H9 (cell line): Measurements from ENCODE around the gene BDP1. TPM values are rescaled to one million over a fixed set of nuclear protein-coding genes. Genes with fewer than 3 reads are reported as not detected.
"Not testable (repeated sequence)": the region's sequence is repeated elsewhere in the genome, so short reads cannot be mapped to it uniquely, and the experiment has no call there.

Experiments
- DNase-seq: peaks from one replicate; pipeline ENCODE4 v3.0.0-alpha.2; 2017
- H2AFZ ChIP-seq: one replicate; pipeline ENCODE4 v1.6.1; 2013; ENCODE audit warnings: mild to moderate bottlenecking, low read length, control low read depth, moderate library complexity
- H2AK5ac ChIP-seq: 2 replicates; pipeline ENCODE4 v1.6.1; 2013; ENCODE audit warnings: low read length, control low read depth, mixed read lengths; ENCODE audit not compliant: insufficient read length
- H2BK120ac ChIP-seq: one replicate; pipeline ENCODE4 v1.6.1; 2013; ENCODE audit warnings: low read depth, mild to moderate bottlenecking, low read length, control low read depth, inconsistent platforms; ENCODE audit not compliant: poor library complexity, severe bottlenecking
- H2BK12ac ChIP-seq: 2 replicates; pipeline ENCODE4 v1.6.1; 2013; ENCODE audit warnings: low read length, control low read depth, mixed read lengths, low read depth; ENCODE audit not compliant: insufficient read length
- H2BK15ac ChIP-seq: 2 replicates; pipeline ENCODE4 v1.6.1; 2013; ENCODE audit warnings: low read depth, low read length, control low read depth
- H2BK20ac ChIP-seq: one replicate; pipeline ENCODE4 v1.6.1; 2013; ENCODE audit warnings: low read depth, mild to moderate bottlenecking, low read length, control low read depth, inconsistent platforms; ENCODE audit not compliant: poor library complexity, severe bottlenecking
- H2BK5ac ChIP-seq: 2 replicates; pipeline ENCODE4 v1.6.1; 2013; ENCODE audit warnings: low read length, control low read depth, mixed read lengths; ENCODE audit not compliant: insufficient read length
- H3K14ac ChIP-seq: 2 replicates; pipeline ENCODE4 v1.6.1; 2013; ENCODE audit warnings: low read length, control low read depth; ENCODE audit not compliant: insufficient read depth
- H3K18ac ChIP-seq: 2 replicates; pipeline ENCODE4 v1.6.1; 2013; ENCODE audit warnings: low read depth, mild to moderate bottlenecking, mixed read lengths, low read length, control low read depth; ENCODE audit not compliant: insufficient read length
- H3K23ac ChIP-seq: 2 replicates; pipeline ENCODE4 v1.6.1; 2013; ENCODE audit warnings: low read length, control low read depth, mixed read lengths, low read depth; ENCODE audit not compliant: insufficient read length
- H3K23me2 ChIP-seq: 2 replicates; pipeline ENCODE4 v1.6.1; 2013; ENCODE audit warnings: low read depth, mild to moderate bottlenecking, mixed read lengths, low read length, control low read depth; ENCODE audit not compliant: insufficient read length, poor library complexity, severe bottlenecking
- H3K27ac ChIP-seq: 2 replicates; pipeline ENCODE4 v1.5.1; 2013; ENCODE audit warnings: low read length, control low read depth, mixed read lengths, low read depth; ENCODE audit not compliant: insufficient read length
- H3K27me3 ChIP-seq: 2 replicates; pipeline ENCODE4 v1.6.1; 2013; ENCODE audit warnings: low read length, control low read depth, inconsistent platforms; ENCODE audit not compliant: insufficient read depth
- H3K4ac ChIP-seq: 2 replicates; pipeline ENCODE4 v1.6.1; 2013; ENCODE audit warnings: low read depth, mild to moderate bottlenecking, control low read depth, inconsistent platforms, low read length, moderate library complexity
- H3K4me1 ChIP-seq: 2 replicates; pipeline ENCODE4 v1.6.1; 2013; ENCODE audit warnings: low read length, control low read depth, inconsistent platforms; ENCODE audit not compliant: insufficient read depth
- H3K4me2 ChIP-seq: 2 replicates; pipeline ENCODE4 v1.6.1; 2013; ENCODE audit warnings: low read length, control low read depth, mixed read lengths; ENCODE audit not compliant: insufficient read length, insufficient read depth
- H3K56ac ChIP-seq: 2 replicates; pipeline ENCODE4 v1.6.1; 2013; ENCODE audit warnings: low read depth, mild to moderate bottlenecking, mixed read lengths, low read length, control low read depth; ENCODE audit not compliant: insufficient read length
- H3K79me1 ChIP-seq: 2 replicates; pipeline ENCODE4 v1.6.1; 2013; ENCODE audit warnings: low read depth, mild to moderate bottlenecking, moderate library complexity, low read length, control low read depth, inconsistent platforms; ENCODE audit not compliant: insufficient read depth, poor library complexity, severe bottlenecking
- H3K79me2 ChIP-seq: 2 replicates; pipeline ENCODE4 v1.6.1; 2013; ENCODE audit warnings: low read length, control low read depth, inconsistent platforms; ENCODE audit not compliant: insufficient read depth
- H3K9ac ChIP-seq: 2 replicates; pipeline ENCODE4 v1.6.1; 2013; ENCODE audit warnings: low read length, control low read depth, mixed read lengths; ENCODE audit not compliant: insufficient read length; ENCODE audit errors: extremely low read depth
- H3K9me3 ChIP-seq: one replicate; pipeline ENCODE4 v1.6.1; 2013; ENCODE audit warnings: low read depth, low read length, inconsistent platforms; ENCODE audit not compliant: control insufficient read depth
- H3T11ph ChIP-seq: one replicate; pipeline ENCODE4 v1.6.1; 2013; ENCODE audit warnings: mild to moderate bottlenecking, low read length, control low read depth, inconsistent platforms
- H4K20me1 ChIP-seq: one replicate; pipeline ENCODE4 v1.6.1; 2013; ENCODE audit not compliant: control insufficient read depth, insufficient read length, insufficient read depth
- H4K5ac ChIP-seq: 2 replicates; pipeline ENCODE4 v1.6.1; 2013; ENCODE audit warnings: low read depth, mild to moderate bottlenecking, mixed read lengths, low read length, control low read depth; ENCODE audit not compliant: insufficient read length
- H4K8ac ChIP-seq: replicated peaks from 2 replicates; pipeline ENCODE4 v1.6.1; 2013; ENCODE audit warnings: low read length, control low read depth, mixed read lengths, low read depth; ENCODE audit not compliant: insufficient read length
- H4K91ac ChIP-seq: 2 replicates; pipeline ENCODE4 v1.6.1; 2013; ENCODE audit warnings: low read depth, mild to moderate bottlenecking, moderate library complexity, mixed read lengths, low read length, control low read depth; ENCODE audit not compliant: insufficient read length
- H3K27ac Mint-ChIP-seq, 3 experiments: 2 replicates in 2 of 3; 3 replicates in 1 of 3; pipeline ENCODE4 v1.8.0; 2020 to 2021; ENCODE audit warnings: mixed read lengths in 3 of 3, mild to moderate bottlenecking in 1 of 3, moderate library complexity in 1 of 3
- H3K27me3 Mint-ChIP-seq: 2 replicates; pipeline ENCODE4 v1.8.0; 2021; ENCODE audit warnings: low read depth, mild to moderate bottlenecking, moderate library complexity, mixed read lengths
- H3K36me3 Mint-ChIP-seq, 3 experiments: 2 replicates in 2 of 3; 3 replicates in 1 of 3; pipeline ENCODE4 v1.8.0; 2020 to 2021; ENCODE audit warnings: low read depth in 3 of 3, mixed read lengths in 3 of 3; ENCODE audit not compliant: insufficient read depth in 1 of 3
- H3K4me1 Mint-ChIP-seq, 2 experiments: 2 replicates each; pipeline ENCODE4 v1.8.0; 2020; ENCODE audit warnings: mixed read lengths in 2 of 2
- H3K4me3 Mint-ChIP-seq, 2 experiments: 2 replicates in 1 of 2; 3 replicates in 1 of 2; pipeline ENCODE4 v1.8.0; 2020 to 2021; ENCODE audit warnings: mild to moderate bottlenecking in 2 of 2, mixed read lengths in 2 of 2, moderate library complexity in 1 of 2
- H3K9me3 Mint-ChIP-seq, 2 experiments: 2 replicates in 1 of 2; 3 replicates in 1 of 2; pipeline ENCODE4 v1.8.0; 2020; ENCODE audit warnings: mild to moderate bottlenecking in 2 of 2, mixed read lengths in 2 of 2, moderate library complexity in 1 of 2
- WGBS: extraction: QIAGEN DNeasy Blood & Tissue Kit; methylation state at CpG from one replicate; pipeline ENCODE4 v1.1.7; 2013; ENCODE audit warnings: missing lambda C conversion rate, low lambda C conversion rate, mixed read lengths; ENCODE audit not compliant: insufficient read length; ENCODE audit errors: extremely low coverage; 5-methylcytosine and 5-hydroxymethylcytosine counted together
- total RNA-seq: library from RNA; stranded (reverse); gene quantifications from 2 replicates; pipeline ENCODE4 v1.2.1, GENCODE V29; 2021

The BDP1 gene
- total RNA-seq, 1 experiment from 2014 or later = 31.5 TPM

DNA sequence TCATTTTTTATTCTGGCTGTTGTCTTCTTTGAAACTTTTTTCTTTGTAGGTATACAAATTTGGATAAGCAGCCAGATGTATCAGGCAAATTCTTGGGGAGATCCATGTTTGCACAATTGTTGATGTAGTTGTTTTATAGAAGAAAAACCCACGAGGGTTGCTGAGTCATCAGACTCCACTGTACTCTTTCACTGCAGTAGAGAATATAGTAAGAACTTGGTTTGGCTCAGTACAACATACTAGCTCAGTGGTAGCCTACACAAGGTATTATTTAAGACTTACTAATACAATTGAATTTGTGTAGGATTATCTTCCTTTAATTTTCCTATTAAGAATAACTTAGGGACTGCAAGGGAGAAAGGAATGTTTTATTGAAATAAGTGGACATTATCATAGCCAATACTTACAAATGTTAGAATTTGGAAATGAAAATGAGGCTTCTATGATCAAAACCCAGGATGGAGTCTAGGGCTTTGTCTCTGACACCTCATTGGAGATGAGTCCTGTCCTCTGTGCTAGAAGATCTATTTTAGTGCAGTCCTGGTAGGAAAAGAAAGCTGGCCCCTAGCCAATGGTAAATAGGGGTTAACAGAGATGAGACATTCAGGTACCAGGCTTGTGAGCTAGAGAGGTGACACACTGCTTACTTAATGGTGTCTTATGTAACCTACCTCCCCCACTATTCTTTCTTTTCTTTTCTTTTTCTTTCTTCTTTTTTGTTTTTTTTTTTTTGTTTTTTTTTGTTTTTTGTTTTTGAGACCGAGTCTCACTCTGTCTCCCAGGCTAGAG lies 28.6 kb upstream of the BDP1 start:
- H3T11ph ChIP-seq, H3K23ac ChIP-seq, H3K4me2 ChIP-seq, DNase-seq, H3K27ac Mint-ChIP-seq, H4K20me1 ChIP-seq, H3K23me2 ChIP-seq, H3K9me3 Mint-ChIP-seq, H4K5ac ChIP-seq, H3K4me1 Mint-ChIP-seq, H2AFZ ChIP-seq, H3K27me3 ChIP-seq, H2BK15ac ChIP-seq, H3K56ac ChIP-seq, H4K8ac ChIP-seq, H3K4me1 ChIP-seq, H3K14ac ChIP-seq, H3K4me3 Mint-ChIP-seq, H2BK120ac ChIP-seq, H3K79me1 ChIP-seq, H3K36me3 Mint-ChIP-seq, H3K79me2 ChIP-seq, H2AK5ac ChIP-seq, H2BK12ac ChIP-seq, H3K18ac ChIP-seq, H3K27me3 Mint-ChIP-seq, H2BK5ac ChIP-seq, H3K9me3 ChIP-seq, H3K27ac ChIP-seq, H3K4ac ChIP-seq, H2BK20ac ChIP-seq, H4K91ac ChIP-seq, H3K9ac ChIP-seq: not testable (repeated sequence)
- no CpG with 5 or more reads among the region's 2 CpGs for WGBS

DNA sequence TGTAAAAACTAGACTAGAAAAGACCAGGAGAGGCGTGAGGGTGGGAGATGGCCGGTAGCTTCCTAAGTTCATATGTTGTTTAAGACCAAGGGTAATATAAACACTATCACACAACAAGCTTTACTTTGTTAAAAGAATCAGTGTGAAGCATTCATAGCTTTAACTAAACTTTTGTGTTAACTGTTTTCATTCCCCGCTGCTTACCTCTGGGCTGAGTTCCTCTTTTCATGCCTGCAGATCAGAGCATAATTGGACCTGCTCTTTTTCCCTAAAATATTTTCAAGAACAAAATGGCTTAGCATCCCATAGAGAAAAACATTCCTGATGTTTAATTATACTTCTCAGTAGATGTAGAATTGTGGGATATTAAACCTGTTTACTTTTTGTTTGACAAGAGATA lies 23.0 kb upstream of the BDP1 start:
- H4K5ac ChIP-seq, H3K23ac ChIP-seq, H2BK12ac ChIP-seq, H3K18ac ChIP-seq, H2AK5ac ChIP-seq, H4K20me1 ChIP-seq, H3K9ac ChIP-seq, H3K4me1 ChIP-seq, H3K27ac ChIP-seq, H3K14ac ChIP-seq, H3K23me2 ChIP-seq, H4K91ac ChIP-seq, H3K27me3 Mint-ChIP-seq, H3K9me3 Mint-ChIP-seq, H3K9me3 ChIP-seq, DNase-seq, H3K4me1 Mint-ChIP-seq, H3K79me2 ChIP-seq, H3K4me3 Mint-ChIP-seq, H3T11ph ChIP-seq, H3K36me3 Mint-ChIP-seq, H2AFZ ChIP-seq, H4K8ac ChIP-seq, H2BK20ac ChIP-seq, H3K4ac ChIP-seq, H3K56ac ChIP-seq, H2BK15ac ChIP-seq, H2BK120ac ChIP-seq, H2BK5ac ChIP-seq, H3K27me3 ChIP-seq, H3K4me2 ChIP-seq, H3K79me1 ChIP-seq, H3K27ac Mint-ChIP-seq: not testable (repeated sequence)
- WGBS = no CpG with 5 or more reads among the region's 3 CpGs
